ENCODE data around the gene UBXN4.
A peak's percentile ranks its signal among the peaks of the same experiment; 100 is the strongest.
"Not testable (repeated sequence)": the region's sequence is repeated elsewhere in the genome, so short reads cannot be mapped to it uniquely, and the experiment has no call there.

UBXN4 gene

DNA sequence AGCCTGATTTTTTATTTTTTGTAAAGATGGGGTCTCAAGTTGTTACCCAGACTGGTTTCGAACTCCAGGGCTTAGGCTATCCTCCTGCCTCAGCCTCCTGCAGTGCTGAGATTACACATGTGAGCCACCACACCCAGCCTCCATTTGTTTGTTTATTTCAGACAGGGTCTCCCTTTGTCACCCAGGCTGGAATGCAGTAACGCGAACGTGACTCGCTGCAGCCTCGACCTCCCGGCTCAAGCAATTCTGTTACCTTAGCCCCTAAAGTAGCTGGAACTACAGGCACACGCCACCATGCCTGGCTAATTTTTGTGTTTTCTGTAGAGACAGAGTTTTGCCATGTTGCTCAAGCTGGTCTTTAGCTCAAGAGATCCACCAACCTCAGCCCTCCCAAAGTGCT, 27.2 kb downstream of the UBXN4 start:
- DNase-seq, result no peak

DNA sequence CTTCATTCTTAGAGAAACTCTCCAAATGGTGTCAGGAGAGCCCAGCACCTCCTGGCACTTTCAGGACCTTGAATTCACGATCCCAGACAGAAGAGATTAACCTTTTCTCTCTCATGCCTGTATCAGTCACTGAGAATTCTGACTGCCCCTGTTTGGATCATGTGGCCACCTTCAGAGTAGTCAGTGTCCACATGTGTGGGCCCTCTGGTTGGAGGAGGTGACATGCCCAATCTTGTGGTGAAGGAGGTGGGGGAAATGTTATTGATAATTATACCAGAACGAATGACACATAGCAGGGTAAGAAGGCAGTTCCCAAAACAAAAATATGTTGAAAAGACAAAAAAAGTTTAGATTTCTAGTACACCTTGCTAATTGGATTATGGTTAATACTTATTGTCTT, 31.7 kb downstream of the UBXN4 start:
- no peak for DNase-seq

DNA sequence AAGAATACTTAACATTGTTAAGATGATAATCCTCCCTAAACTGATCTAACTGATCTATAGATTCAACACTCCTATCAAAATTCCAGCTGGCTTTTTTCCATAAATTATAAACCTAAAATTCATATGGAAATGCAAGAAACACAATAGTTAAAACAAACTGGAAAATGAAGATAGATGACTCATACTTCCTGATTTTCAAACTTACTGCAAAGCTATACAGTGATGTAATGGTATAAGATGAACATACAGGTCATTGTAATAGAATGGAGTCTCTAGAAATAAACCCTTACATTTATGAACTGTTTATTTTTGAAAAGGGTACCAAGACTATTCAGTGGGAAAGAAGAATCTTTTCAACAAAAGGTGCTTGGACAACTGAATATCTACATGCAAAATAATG, 32.3 kb downstream of the UBXN4 start:
- peak; percentile 8 for DNase-seq

DNA sequence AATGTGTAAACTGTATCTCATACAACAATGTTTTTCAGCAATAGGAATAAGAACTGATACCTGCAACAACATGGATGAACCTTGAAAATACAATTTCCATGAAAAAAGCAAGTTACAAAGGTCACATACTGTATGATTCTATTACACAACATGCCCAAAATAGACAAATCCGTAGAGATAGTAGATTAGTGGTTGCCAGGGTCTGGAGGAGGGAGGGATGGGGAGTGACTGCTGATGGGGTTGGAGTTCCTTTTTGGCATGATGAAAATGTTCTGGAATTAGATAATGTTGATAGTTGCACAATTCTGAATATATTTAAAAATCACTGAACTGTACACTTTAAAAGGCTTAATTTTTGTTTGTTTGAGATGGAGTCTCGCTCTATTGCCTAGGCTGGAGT, 33.8 kb downstream of the UBXN4 start:
- DNase-seq, result no peak

DNA sequence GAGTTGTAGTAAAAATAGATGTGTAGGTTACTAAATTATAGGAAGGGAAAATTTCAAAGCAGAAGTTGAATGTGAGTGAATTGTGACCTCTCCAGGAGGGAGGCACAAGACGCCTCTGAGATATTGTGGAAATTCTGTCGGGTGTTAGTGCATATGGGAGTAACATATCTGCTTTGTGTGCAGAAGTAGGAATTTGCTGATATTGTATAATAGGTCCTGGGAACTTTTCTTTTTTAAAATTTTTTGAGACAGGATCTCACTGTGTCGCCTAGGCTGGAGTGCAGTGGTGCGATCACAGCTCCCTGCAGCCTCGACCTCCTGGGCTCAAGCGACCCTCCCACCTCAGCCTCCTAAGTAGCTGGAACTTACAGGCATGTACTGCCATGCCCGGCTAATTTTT, 34.7 kb downstream of the UBXN4 start:
- no peak for DNase-seq

DNA sequence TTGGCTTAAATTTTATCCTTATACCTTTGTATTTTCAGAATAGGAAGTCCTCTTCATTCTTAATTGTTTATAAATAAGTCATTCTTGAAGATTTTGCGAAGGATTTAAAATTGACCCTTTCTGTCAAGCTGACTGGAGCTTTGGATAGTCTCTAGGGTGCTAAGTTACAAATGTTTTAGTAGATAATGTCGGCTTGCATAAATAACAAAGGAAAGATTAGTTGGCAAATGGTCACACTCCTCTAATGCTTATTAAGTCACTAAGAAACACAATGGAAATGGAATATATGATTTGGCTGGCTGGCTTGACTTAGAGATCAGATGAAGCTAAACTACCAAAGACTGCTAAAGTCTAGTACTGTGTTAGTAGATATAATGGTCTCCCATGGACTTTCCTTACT, 40.6 kb downstream of the UBXN4 start:
- no peak for DNase-seq

DNA sequence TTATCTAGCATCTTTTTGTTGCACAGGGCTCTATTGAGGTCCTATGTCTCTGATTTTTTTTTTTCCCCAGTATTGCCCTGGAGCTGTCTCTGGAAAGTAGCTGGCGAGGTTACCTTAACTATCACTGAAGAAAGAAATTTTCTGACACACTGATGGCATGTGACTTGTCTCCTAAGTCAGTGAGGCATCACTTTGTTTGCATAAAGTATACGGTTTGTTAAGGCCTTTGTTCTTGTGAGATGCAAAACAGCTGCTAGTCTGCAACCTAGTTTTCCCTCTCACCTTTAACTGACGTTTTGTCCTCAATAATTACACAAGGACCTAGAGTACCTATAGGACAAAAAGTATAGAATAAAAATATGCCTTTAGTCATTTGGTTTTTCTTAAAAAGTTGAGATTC, 41.8 kb downstream of the UBXN4 start:
- DNase-seq, result no peak

DNA sequence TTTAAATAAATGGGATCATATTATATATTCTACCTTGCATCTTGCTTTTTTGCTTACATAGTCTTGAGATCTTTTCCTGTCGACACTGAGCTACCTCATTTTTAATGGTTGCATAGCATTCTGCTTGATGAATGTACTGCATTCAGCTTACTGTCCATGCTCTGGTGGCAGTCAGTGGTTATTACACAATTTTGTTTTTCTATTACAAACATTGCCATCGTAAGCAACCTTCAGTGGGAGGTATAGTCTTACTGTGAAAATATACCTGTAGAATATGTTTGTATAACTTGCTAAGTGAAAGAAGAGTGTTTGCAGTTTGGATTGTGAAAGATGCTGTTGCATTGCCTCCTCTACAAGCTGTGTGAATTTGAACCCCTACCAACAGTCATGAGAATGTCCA, 43.4 kb downstream of the UBXN4 start:
- no peak for DNase-seq

DNA sequence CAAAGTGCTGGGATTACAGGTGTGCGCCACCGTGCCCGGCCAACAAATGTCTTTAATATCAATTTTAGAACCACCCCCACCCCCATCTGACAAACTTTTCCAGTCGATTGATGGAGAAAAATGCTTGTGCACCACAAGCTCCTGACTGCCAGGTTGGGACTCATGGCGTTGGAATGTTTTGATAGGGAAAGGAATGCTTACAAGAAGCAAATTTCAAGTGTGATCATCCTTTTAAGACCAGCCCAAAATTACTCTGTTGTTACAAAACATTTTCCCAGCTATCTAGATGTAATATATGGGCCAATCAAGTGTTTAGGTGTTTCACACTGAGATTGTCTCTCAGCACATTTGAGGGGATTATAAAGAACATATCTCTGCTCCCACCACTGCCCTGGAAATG, 45.2 kb downstream of the UBXN4 start:
- DNase-seq, result no peak

DNA sequence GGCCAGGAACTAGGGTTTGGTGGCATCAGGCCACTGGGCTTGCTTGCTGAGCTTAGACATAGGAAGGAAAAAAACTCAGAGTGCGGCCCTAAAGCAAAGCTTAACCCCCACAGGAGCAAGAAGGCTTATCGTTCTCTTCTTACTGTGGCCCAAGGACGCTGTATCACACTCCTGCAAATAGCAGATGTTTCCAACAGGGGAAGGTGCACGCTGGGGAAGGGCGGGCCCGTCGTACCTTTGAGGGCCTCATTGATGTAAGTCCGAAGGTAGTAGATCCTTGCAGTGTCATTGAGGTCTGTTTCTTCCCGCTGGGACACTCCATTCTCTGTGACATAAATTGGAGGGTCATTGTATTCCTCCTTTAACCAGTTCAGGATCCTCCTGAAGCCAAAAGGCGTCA, 48.8 kb downstream of the UBXN4 start:
- DNase-seq, result no peak

DNA sequence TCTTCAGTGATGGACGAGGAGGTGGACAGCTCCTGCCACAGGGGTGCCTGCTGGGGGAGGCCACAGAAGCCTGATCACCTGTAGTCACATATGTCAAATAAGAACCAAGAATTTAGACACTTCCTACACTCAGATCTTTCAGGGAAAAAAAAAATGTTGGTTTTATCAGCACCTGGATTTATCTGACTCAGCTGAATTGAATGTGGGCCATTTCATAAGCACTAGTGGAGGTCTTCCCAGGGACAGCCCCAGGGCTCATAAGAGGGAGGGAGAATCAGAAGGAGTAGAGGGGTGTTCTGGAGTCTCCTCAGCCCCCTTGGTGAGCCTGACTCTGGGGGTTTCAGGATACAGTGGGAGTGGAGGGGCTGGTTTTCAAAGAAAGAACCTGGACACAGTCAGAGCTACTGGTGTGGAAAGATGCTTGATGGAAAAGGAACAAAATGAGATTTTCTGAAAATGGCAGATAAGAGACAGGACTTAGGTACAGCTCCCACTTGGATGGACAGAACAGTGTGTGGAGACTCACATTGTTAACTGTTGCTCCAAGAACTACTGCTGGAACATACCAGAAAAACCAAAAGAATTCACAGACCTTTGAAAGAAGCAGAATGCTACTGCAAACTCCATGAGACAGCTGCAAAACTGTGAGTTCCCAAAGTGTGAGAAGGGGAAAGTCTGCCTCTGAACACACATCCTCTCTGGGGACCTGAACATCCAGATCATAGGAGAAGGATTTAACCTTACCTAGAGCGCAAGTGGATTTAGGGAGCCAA, 49.9 kb downstream of the UBXN4 start:
- DNase-seq, result no peak

DNA sequence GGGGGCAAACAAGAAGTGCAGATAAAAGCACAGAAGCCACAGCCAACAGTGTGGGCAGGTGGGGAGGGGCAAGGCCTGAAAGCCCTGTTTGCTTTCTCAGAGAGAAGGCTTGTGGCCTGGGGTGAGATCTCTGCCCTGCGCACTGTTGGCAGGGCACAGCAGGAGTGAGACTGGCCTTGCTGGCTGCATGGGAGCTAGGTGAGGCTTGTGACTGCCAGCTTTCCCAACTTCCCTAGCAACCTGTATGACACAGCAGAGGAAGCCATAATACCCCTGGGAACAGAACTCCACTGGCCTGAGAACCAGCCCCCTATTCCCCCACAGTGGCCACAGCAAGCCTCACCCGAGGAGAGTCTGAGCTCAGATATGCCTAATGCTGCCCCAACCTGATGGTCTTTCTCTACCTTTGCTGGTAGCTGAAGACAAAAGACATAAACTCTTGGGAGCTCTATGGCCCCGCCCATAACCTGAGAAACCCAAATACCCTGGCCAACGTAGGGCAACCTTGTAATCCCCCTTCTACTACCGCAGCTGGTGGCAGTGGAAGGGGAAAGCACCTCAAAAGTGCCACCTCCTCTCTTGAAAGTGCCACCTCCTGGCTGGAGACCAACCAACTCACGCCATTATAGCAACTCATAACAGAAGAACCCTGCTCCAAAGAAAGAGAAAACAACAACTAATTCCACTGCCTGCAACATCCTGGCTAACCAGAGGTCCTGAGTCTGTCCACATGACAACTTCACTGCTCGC, 50.9 kb downstream of the UBXN4 start:
- peak; percentile 37 for DNase-seq

DNA sequence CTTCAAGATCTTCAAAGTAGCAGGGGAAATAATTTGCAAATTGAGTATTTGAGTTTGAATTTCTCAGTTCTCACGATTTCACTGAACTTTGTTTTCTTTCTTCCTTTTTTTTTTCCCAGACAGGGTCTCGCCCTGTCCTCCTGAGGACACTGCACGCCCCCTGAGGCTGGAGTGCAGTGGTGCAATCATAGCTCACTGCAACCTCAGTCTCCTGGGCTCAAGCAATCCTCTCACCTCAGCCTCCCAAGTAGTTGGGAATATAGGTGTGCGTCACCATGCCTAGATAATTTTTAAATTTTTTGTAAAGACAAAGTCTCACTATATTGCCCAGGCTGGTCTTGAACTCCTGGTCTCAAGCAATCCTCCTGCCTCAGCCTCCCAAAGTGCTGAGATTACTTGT, 54.0 kb downstream of the UBXN4 start:
- DNase-seq, result not testable (repeated sequence)

DNA sequence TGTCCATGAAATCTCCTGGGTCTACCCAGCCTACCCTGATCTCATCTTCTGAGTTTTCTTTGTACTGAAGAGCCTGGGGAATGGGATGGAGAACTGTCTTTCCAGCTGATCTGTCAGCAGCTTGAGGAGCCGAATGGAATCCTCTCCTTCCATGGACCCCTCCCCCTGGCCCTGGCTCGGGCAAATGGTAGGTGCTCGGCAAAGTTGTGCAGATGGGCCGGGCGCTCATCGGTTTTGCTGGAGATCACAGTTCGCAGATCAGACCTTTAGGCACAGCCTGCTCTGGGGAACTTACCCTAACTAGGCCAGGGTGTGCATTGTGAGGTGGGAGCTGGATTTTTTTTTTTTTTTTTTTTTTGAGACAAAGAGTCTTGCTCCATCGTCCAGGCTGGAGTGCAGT, 55.0 kb downstream of the UBXN4 start:
- no peak for DNase-seq

DNA sequence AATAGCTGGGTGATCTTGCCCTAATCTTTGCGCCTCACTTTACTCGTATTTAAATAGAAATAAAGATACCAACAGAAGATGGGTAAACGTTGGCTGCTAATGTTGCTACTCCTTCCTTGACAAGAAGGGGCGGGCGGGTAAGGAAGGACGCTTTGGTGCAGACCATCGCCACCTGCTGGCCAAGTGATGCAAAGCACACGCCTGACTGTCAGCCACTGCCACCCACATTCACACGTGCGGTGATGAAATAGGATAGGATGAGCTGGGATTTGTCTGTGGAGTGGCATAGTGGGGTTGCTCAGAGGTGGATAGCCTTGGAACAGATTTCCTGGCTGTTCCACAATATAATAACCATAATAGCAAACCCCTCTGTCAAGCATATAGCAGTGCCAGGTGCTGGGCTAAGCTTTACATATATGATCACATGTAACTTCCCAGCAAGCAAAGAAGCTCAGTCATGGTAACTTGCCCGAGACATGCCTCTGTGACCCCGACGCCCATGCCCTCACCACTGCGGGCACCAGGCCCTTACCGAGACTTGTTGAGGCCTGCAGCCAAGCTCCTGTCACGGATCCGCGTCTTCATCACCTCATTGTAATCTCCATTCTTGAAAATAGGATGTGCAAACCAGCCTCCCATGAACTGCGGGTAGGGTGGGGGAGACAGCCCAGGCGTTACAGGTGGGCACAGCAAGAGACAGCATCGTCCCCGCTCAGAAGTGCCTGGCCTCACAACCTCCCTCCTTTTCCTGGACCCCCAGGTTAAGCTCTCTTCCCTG, 56.0 kb downstream of the UBXN4 start:
- DNase-seq, result peak; percentile 26

DNA sequence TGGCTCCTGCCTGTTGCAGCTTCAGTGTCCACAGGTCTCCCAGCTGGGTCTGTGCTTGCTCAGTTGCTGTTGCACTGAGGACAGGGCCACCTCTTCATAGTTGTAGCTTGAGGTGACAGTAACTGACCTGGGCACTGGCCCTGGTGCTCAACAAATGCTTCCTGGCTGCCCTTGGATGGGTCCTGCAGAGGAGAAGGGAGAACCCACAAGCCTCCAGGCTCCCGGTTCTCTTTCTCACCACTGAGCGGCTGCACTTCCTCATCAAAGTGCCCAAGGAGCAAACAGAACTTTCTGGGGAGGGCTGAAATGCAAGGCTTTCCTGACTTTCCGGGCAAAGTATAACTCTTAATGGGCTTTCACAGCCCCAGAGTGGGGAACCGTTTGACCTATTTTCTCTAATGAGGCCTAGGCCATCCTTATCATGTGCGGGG, 56.6 kb downstream of the UBXN4 start:
- no peak for DNase-seq

DNA sequence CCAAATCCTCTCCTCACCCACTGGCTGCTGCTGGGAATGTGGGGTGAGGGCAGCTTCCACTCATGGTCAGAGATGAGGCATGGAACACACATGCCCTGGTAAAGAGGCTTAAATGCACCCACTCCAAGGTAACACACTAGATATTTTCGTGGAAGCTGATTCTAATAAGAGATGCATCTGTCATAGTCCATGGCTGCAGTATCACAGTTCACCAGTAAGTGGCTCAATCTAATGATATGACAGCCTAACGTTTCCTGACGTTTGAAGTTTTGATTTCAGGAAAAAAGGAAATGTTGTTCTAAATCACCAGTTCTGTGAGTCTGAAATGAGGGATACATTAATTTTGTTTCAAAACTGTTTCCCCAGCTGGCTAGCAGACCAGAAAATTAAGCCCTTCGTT, 57.1 kb downstream of the UBXN4 start:
- no peak for DNase-seq

DNA sequence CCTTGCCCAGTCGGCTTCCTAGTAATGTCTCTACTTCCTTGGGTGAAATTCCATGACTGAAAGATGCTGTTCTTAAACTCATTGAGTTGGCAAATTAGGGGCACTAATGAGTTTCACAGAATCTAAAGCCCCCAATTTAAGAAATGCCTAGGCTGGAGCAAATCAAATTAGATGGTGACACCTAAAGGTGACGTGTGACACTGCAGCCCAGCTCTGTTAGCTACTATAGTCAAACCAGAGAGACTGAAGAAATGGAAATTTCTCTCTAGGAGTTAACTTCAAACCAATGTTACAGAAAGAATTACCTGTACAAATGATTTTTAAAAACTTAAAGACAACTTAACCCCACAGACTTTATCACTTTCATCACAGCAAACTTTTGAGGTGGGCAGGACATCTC, 58.1 kb downstream of the UBXN4 start:
- DNase-seq, result no peak

DNA sequence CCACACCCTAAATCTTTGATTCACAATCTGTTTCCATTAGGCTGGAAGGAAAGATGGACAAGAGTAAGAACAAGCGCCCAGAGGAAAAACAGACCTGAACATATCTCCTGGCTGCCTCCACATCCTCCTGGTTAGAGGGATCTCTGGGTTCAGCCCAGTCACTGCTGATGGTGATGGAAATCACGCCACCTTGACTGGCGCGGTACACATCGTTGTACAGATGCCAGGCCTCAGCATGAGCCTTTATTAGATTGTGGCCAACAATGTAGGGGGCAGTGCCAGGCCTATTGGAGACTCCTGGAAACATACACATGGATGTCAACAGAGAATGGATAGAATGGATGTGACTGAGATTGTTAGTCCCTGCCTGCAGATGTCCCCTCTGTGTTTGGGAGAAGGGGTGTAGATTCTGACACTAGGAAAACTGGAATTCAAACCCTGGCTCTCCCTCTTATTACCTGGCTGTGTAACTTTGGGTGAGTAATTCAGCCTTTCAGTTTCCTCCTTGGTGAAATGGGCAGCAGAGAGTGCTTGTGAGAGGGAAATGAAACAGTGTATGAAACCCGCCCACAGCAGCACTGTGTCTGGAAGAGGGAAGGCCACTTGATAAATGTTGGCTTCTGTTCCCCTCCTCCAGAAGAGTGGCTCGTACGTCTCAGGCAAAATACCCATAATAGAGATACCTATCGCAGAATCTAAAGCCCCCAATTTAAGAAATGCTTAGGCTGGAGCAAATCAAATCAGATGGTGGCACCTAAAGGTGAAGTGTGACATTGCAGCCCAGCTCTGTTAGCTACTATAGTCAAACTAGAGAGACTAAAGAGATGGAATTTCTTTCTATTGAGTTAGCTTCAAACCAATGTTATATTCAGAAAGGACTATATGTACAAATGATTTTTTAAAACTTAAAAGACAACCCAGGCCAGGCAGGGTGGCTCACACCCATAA, 59.1 kb downstream of the UBXN4 start:
- DNase-seq, result no peak

DNA sequence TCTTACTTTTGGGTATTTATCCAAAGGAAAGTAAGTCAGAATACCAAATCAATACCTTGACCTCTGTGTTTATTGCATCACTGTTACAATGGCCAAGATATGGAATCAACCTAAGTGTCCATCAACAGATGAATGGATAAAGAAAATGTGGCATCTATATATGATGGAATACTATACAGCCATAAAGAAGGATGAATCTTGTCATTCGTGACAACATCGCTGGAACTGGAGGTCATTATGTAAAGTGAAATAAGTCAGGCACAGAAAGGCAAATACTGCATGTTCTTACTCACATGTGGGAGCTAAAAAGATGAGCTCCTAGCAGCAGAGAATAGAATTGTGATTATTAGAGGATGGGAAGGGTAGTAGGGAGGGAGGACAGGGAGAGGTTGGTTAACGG, 60.7 kb downstream of the UBXN4 start:
- DNase-seq, result no peak

DNA sequence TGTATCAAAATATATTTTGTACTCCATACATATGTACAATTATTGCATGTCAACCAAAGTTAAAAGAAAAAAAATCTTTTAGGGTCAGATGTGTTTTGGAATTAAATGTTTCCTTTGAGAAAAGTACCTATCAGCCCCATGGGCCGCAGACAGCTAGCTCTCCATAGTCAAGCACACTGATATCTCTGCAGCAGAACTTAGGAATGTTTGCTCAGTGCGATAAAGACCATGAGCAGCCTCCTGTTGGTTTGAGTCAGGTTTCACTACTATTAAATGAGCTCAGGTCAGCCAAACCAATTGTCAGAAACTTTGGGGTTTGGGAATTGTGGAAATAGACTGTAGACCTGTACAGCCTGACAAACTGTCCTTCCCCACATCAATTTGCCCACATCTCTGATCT, 61.6 kb downstream of the UBXN4 start:
- DNase-seq, result no peak

DNA sequence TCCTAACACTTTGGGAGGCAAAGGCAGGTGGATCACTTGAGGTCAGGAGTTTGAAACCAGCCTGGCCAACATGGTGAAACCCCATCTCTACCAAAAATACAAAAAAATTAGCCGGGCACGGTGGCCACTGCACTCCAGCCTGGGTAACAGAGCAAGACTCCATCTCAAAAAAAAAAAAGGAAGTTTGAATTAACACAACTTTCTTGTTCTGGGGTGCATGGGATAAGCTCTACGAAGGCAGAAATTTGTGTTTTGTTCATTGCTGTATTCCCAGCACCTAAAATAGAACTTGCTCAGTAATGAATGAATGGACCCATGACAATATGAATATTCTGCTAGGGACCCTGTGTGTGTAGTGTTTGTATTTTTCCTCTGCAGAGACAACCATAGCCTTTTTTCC, 66.2 kb downstream of the UBXN4 start:
- DNase-seq, result not testable (repeated sequence)
